Gastrocnemius medialis (tissue), 4 donors: Measurements from ENCODE around the gene KLK4.

Experiments
- POLR2A ChIP-seq, 2 donors: fragments of 450-650 bp; IDR thresholded peaks; one replicate each; pipeline ENCODE4 v1.6.1; 2017; ENCODE audit warnings: antibody characterized with exemption in 2 of 2, mild to moderate bottlenecking in 2 of 2, moderate library complexity in 2 of 2
- TF ChIP-seq, protein P1 (sequence below), 5 experiments: fragments of 450-650 bp in 3 of 5; fragments of 200-600 bp in 2 of 5; sonication (generic) in 2 of 5; IDR thresholded peaks in 4 of 5; conservative IDR thresholded peaks in 1 of 5; 1 replicate in 4 of 5; 2 replicates in 1 of 5; pipeline ENCODE4 v1.5.1; 2016 to 2019; ENCODE audit warnings: antibody characterized with exemption in 5 of 5, mild to moderate bottlenecking in 3 of 5, moderate library complexity in 3 of 5

DNA sequence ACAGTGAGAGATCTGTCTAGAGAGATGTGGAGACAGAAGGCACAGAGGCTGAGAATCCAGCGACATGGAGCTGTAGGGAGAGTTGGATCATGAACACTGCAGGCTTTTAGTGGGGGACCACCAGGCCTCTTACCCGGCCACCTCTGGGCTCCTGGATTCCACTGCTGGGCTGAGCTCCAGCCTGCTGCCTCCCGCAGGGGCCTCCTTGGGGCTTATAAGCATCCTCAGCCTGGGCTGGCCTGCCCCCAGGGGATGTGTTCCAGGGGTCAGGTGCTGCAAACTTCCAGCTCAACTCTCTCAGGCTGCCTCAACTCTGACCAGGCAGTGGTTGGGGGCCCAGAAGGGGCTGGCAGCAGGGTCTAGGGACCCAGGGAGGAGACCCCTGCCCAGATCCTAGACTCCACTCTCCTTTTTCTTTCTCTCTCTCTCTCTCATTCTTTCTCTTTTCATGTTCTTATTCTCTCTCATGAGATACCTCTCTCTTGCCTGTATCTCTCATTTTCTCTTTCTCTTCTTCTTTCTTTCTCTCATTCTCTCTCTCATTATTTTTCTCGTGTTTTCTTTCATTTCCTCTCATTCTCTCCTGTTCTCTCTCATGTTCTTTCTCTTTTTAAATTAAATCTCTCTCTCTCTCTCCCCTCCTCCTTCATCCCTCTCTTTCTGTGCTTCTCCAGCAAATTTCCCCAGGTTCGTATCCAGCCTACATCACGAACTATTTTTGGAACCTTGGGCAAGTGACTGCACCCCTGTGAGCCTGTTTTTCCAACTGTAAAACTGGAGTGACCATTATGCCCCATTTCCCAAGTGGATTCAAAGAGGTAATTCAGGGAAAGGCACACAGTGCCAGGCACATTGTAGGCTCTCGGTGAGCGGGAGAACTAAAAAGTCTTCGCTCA is at the start of gene KLK4:
- TF ChIP-seq, protein P1, sequence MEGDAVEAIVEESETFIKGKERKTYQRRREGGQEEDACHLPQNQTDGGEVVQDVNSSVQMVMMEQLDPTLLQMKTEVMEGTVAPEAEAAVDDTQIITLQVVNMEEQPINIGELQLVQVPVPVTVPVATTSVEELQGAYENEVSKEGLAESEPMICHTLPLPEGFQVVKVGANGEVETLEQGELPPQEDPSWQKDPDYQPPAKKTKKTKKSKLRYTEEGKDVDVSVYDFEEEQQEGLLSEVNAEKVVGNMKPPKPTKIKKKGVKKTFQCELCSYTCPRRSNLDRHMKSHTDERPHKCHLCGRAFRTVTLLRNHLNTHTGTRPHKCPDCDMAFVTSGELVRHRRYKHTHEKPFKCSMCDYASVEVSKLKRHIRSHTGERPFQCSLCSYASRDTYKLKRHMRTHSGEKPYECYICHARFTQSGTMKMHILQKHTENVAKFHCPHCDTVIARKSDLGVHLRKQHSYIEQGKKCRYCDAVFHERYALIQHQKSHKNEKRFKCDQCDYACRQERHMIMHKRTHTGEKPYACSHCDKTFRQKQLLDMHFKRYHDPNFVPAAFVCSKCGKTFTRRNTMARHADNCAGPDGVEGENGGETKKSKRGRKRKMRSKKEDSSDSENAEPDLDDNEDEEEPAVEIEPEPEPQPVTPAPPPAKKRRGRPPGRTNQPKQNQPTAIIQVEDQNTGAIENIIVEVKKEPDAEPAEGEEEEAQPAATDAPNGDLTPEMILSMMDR (IDR thresholded peaks at IDR 0.05 in 4 of 5, conservative IDR thresholded peaks at IDR 0.05 in 1 of 5) = no peak
- TF ChIP-seq POLR2A (IDR thresholded peaks at IDR 0.05) = no peak
